GM18951 (cell line): ENCODE data around the gene PARVB.
A peak's percentile ranks its signal among the peaks of the same experiment; 100 is the strongest.

ENCODE experiments used
- POLR2A ChIP-seq: IDR thresholded peaks from 4 replicates; pipeline ENCODE4 v1.6.1; 2011; ENCODE audit warnings: mild to moderate bottlenecking; ENCODE audit not compliant: insufficient read length, insufficient read depth; ENCODE audit errors: extremely low read depth
- in situ Hi-C: fragments of 300-500 bp; cut with MboI; formaldehyde crosslinking; loops from one replicate; pipeline ENCODE4 v1.12.0; 2022; ENCODE audit warnings: low sequenced_read_pairs, mixed read lengths, inconsistent platforms; ENCODE audit not compliant: unreplicated experiment

The PARVB gene

GRCh38 chr22:44185237-44186120, 161.4 kb downstream of the PARVB start:
- no peak for TF ChIP-seq POLR2A
- in situ Hi-C loops: no loop called here

GRCh38 chr22:44186121-44186510, 162.0 kb downstream of the PARVB start:
- in situ Hi-C loops: no loop called here

GRCh38 chr22:44186737-44187136, 162.6 kb downstream of the PARVB start:
- peak; percentile 22 for TF ChIP-seq POLR2A
- in situ Hi-C loops: no loop called here

More at GRCh38 chr22:44186121-44186510, 162.0 kb downstream of the PARVB start:
- peak; percentile 17 for TF ChIP-seq POLR2A

- in situ Hi-C loops: no loop called here
- TF ChIP-seq POLR2A: no peak
Observed at GRCh38 chr22:44187652-44188230, 163.6 kb downstream of the PARVB start.

- no peak for TF ChIP-seq POLR2A
- in situ Hi-C loops: no loop called here
Observed at GRCh38 chr22:44188316-44188715, 164.2 kb downstream of the PARVB start.

GRCh38 chr22:44188986-44189630, 165.0 kb downstream of the PARVB start:
- in situ Hi-C loops: no loop called here
- no peak for TF ChIP-seq POLR2A

- in situ Hi-C loops: no loop called here
- no peak for TF ChIP-seq POLR2A
Observed at GRCh38 chr22:44190381-44190976, 166.4 kb downstream of the PARVB start.

GRCh38 chr22:44191036-44191454, 166.9 kb downstream of the PARVB start:
- in situ Hi-C loops: no loop called here
- no peak for TF ChIP-seq POLR2A

- in situ Hi-C loops: no loop called here
- TF ChIP-seq POLR2A: no peak
Observed at GRCh38 chr22:44192098-44192815, 168.2 kb downstream of the PARVB start.

GRCh38 chr22:44192816-44193534, 168.9 kb downstream of the PARVB start:
- in situ Hi-C loops: no loop called here
- no peak for TF ChIP-seq POLR2A

- in situ Hi-C loops: no loop called here
- TF ChIP-seq POLR2A: no peak
Observed at GRCh38 chr22:44193535-44193891, 169.4 kb downstream of the PARVB start.

GRCh38 chr22:44194569-44194968, 170.5 kb downstream of the PARVB start:
- in situ Hi-C loops: no loop called here
- no peak for TF ChIP-seq POLR2A
